LHCN-M2 (cell line): ENCODE measurements around the gene PCDHB16. TPM values are rescaled to one million over a fixed set of nuclear protein-coding genes. Genes with fewer than 3 reads are reported as not detected.
A peak's percentile ranks its signal among the peaks of the same experiment; 100 is the strongest.
"Not testable (repeated sequence)": the region's sequence is repeated elsewhere in the genome, so short reads cannot be mapped to it uniquely, and the experiment has no call there.

Experiments used
- DNase-seq: peaks from one replicate; pipeline ENCODE4 v3.0.0-alpha.2; 2012; ENCODE audit warnings: low read depth
- total RNA-seq: library from RNA; depleted of rRNA; stranded (reverse); fragments of >200 nt; gene quantifications from 2 replicates; pipeline ENCODE4 v1.2.3, GENCODE V29; 2014; rRNA removed

Gene PCDHB16
- total RNA-seq, 1 experiment from 2014 or later = 10.4 TPM

DNA sequence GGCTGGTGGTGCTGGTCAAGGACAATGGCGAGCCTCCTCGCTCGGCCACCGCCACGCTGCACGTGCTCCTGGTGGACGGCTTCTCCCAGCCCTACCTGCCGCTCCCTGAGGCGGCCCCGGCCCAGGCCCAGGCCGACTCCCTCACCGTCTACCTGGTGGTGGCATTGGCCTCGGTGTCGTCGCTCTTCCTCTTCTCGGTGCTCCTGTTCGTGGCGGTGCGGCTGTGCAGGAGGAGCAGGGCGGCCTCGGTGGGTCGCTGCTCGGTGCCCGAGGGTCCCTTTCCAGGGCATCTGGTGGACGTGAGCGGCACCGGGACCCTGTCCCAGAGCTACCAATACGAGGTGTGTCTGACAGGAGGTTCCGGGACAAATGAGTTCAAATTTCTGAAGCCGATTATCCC lies 43.2 kb downstream of the PCDHB16 start:
- DNase-seq = not testable (repeated sequence)

DNA sequence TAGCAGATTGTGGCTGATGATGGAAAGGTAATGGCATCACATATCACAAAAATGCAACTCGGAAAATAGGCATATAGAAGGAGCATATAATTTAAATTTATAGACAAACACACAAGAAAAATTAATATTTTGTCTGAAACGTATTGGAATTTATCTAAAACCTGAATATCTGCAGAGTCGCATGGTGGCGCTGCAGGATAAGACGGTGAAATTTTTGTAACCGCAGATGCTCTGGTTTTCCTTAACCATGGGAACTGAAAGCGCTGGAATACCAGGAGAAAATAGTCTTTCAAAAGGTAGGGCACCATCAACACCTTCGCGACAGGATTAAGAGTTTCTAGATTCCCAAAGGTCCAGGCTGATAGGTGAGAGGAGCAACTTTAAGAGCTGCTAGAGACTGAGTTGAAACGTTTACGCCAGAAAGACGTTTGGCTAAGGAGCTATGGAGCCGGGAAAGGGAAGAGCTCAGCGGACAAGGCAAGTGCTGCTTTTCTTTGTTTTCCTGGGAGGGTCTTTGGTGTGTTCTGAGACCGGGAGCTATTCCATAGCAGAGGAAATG lies 52.0 kb downstream of the PCDHB16 start:
- peak; percentile 22 for DNase-seq

Other genes starting within 250 kb of the PCDHB16 start
- gene PCDHAC2, start 215.9 kb upstream of the PCDHB16 start, total RNA-seq = 0.06 and 0.23 TPM in 2 replicates
- gene PCDHB1, start 131.0 kb upstream of the PCDHB16 start, total RNA-seq = not detected in 2 replicates
- 10.7 and 13.4 TPM in 2 replicates for gene PCDHB2, start 87.8 kb upstream of the PCDHB16 start, total RNA-seq
- 2.0 and 2.4 TPM in 2 replicates for gene PCDHB3, start 81.9 kb upstream of the PCDHB16 start, total RNA-seq
- 1.8 and 1.9 TPM in 2 replicates for gene PCDHB4, start 60.6 kb upstream of the PCDHB16 start, total RNA-seq
- 0.63 and 1.1 TPM in 2 replicates for gene PCDHB5, start 47.2 kb upstream of the PCDHB16 start, total RNA-seq
- gene PCDHB6, start 32.3 kb upstream of the PCDHB16 start, total RNA-seq = 0.34 and 0.38 TPM in 2 replicates
- 2.0 and 3.4 TPM in 2 replicates for gene PCDHB7, start 9.7 kb upstream of the PCDHB16 start, total RNA-seq
- gene PCDHB8, start 4.6 kb upstream of the PCDHB16 start, total RNA-seq = 9.6 and 12.3 TPM in 2 replicates
- gene PCDHB9, start 4.8 kb downstream of the PCDHB16 start, total RNA-seq = 2.8 and 3.1 TPM in 2 replicates
- 2.4 and 2.8 TPM in 2 replicates for gene PCDHB10, start 10.0 kb downstream of the PCDHB16 start, total RNA-seq
- gene PCDHB11, start 17.2 kb downstream of the PCDHB16 start, total RNA-seq = 0.77 and 1.5 TPM in 2 replicates
- 3.1 and 3.6 TPM in 2 replicates for gene PCDHB12, start 26.3 kb downstream of the PCDHB16 start, total RNA-seq
- gene PCDHB13, start 31.5 kb downstream of the PCDHB16 start, total RNA-seq = 3.5 and 5.1 TPM in 2 replicates
- 4.3 and 4.9 TPM in 2 replicates for gene PCDHB14, start 41.0 kb downstream of the PCDHB16 start, total RNA-seq
- 3.8 TPM in 2 replicates for gene PCDHB15, start 63.0 kb downstream of the PCDHB16 start, total RNA-seq
- 0.17 TPM in 1 of 2 replicates, not detected in the other for gene SLC25A2, start 121.7 kb downstream of the PCDHB16 start, total RNA-seq
- 65.1 and 67.6 TPM in 2 replicates for gene TAF7, start 138.4 kb downstream of the PCDHB16 start, total RNA-seq
- 5.3 and 7.1 TPM in 2 replicates for gene PCDHGA1, start 148.1 kb downstream of the PCDHB16 start, total RNA-seq
- 0.90 and 1.1 TPM in 2 replicates for gene PCDHGA2, start 156.4 kb downstream of the PCDHB16 start, total RNA-seq
- gene PCDHGA3, start 161.4 kb downstream of the PCDHB16 start, total RNA-seq = 0.57 TPM in 1 of 2 replicates, not detected in the other
- gene PCDHGB1, start 167.7 kb downstream of the PCDHB16 start, total RNA-seq = 6.8 and 8.1 TPM in 2 replicates
- 3.9 and 4.4 TPM in 2 replicates for gene PCDHGA4, start 172.6 kb downstream of the PCDHB16 start, total RNA-seq
- gene PCDHGB2, start 177.6 kb downstream of the PCDHB16 start, total RNA-seq = 9.0 and 12.5 TPM in 2 replicates
- 0.98 and 1.5 TPM in 2 replicates for gene PCDHGA5, start 181.8 kb downstream of the PCDHB16 start, total RNA-seq
- gene PCDHGB3, start 187.9 kb downstream of the PCDHB16 start, total RNA-seq = 1.4 and 1.6 TPM in 2 replicates
- gene PCDHGA6, start 191.5 kb downstream of the PCDHB16 start, total RNA-seq = 0.77 and 0.98 TPM in 2 replicates
- 0.57 and 0.77 TPM in 2 replicates for gene PCDHGA7, start 200.4 kb downstream of the PCDHB16 start, total RNA-seq
- gene PCDHGB4, start 205.3 kb downstream of the PCDHB16 start, total RNA-seq = 0.69 and 0.71 TPM in 2 replicates
- gene PCDHGA8, start 210.2 kb downstream of the PCDHB16 start, total RNA-seq = 0.26 and 0.75 TPM in 2 replicates
- 0.52 and 2.1 TPM in 2 replicates for gene PCDHGB5, start 215.6 kb downstream of the PCDHB16 start, total RNA-seq
- gene PCDHGA9, start 220.4 kb downstream of the PCDHB16 start, total RNA-seq = 0.64 and 0.75 TPM in 2 replicates
- gene PCDHGB6, start 225.6 kb downstream of the PCDHB16 start, total RNA-seq = 0.32 and 0.40 TPM in 2 replicates
- 17.4 and 21.4 TPM in 2 replicates for gene PCDHGA10, start 230.6 kb downstream of the PCDHB16 start, total RNA-seq
- gene PCDHGB7, start 235.3 kb downstream of the PCDHB16 start, total RNA-seq = 0.52 and 0.83 TPM in 2 replicates
- gene PCDHGA11, start 238.7 kb downstream of the PCDHB16 start, total RNA-seq = 0.64 and 0.75 TPM in 2 replicates
- gene PCDHGA12, start 248.1 kb downstream of the PCDHB16 start, total RNA-seq = 6.1 and 6.9 TPM in 2 replicates